WTC11 (cell line): Measurements from ENCODE around the gene NFATC1. TPM values are rescaled to one million over a fixed set of nuclear protein-coding genes. Genes with fewer than 3 reads are reported as not detected.

ENCODE experiments used
- ATAC-seq: fragments of 200-7000 bp; cut with Tn5 transposase; 2 replicates; pipeline ENCODE4 v1.10.0; 2021; ENCODE audit warnings: mild to moderate bottlenecking, moderate library complexity
- CTCF ChIA-PET: fragments of 300-600 bp; sonication (Branson Sonifier 250); formaldehyde crosslinking; loops from one replicate; lab custom pipeline; 2021; ENCODE audit warnings: antibody characterized with exemption; lab: Charles Lee
- POLR2A ChIA-PET: fragments of 350-600 bp; sonication (Branson Sonifier 250); formaldehyde crosslinking; loops from one replicate; lab custom pipeline; 2021; ENCODE audit warnings: antibody characterized with exemption; lab: Charles Lee
- DNase-seq: peaks from one replicate; pipeline ENCODE4 v3.0.0; 2021; ENCODE audit warnings: low spot score
- H3K27ac Mint-ChIP-seq: 2 replicates; pipeline ENCODE4 v1.8.0; 2021; ENCODE audit warnings: mixed read lengths
- H3K27me3 Mint-ChIP-seq: 2 replicates; pipeline ENCODE4 v1.8.0; 2021; ENCODE audit warnings: low read depth, mild to moderate bottlenecking, moderate library complexity, mixed read lengths
- H3K36me3 Mint-ChIP-seq: 2 replicates; pipeline ENCODE4 v1.8.0; 2021; ENCODE audit warnings: mixed read lengths
- H3K4me1 Mint-ChIP-seq: 2 replicates; pipeline ENCODE4 v1.8.0; 2022; ENCODE audit warnings: mixed read lengths
- H3K4me3 Mint-ChIP-seq: 2 replicates; pipeline ENCODE4 v1.8.0; 2021; ENCODE audit warnings: mild to moderate bottlenecking, moderate library complexity, mixed read lengths
- H3K9me3 Mint-ChIP-seq: 2 replicates; pipeline ENCODE4 v1.8.0; 2021; ENCODE audit warnings: mixed read lengths
- CBFB ChIP-seq: sonication (generic); formaldehyde crosslinking; IDR thresholded peaks from 2 replicates; pipeline ENCODE4 v1.8.1; 2022; ENCODE audit warnings: mild to moderate bottlenecking, low read depth, missing genetic modification reagents
- CREB1 ChIP-seq: sonication (generic); formaldehyde crosslinking; IDR thresholded peaks from 2 replicates; pipeline ENCODE4 v1.8.0; 2023; ENCODE audit warnings: mild to moderate bottlenecking, missing genetic modification reagents
- MAX ChIP-seq: sonication (generic); formaldehyde crosslinking; IDR thresholded peaks from 2 replicates; pipeline ENCODE4 v1.8.0; 2022; ENCODE audit warnings: mild to moderate bottlenecking, missing genetic modification reagents
- MXD4 ChIP-seq: fragments of 250-450 bp; sonication (Bioruptor Pico); IDR thresholded peaks from 2 replicates; pipeline ENCODE4 v1.8.0; 2021; ENCODE audit warnings: mild to moderate bottlenecking, moderate library complexity, borderline replicate concordance
- OVOL2 ChIP-seq: fragments of 250-450 bp; sonication (Bioruptor Pico); IDR thresholded peaks from 2 replicates; pipeline ENCODE4 v1.9.0; 2021; ENCODE audit warnings: mild to moderate bottlenecking, borderline replicate concordance
- PRDM15 ChIP-seq: sonication (generic); formaldehyde crosslinking; IDR thresholded peaks from 2 replicates; pipeline ENCODE4 v1.8.0; 2022; ENCODE audit warnings: missing genetic modification reagents
- PRRX2 ChIP-seq: fragments of 250-450 bp; sonication (Bioruptor Pico); IDR thresholded peaks from 2 replicates; pipeline ENCODE4 v1.8.0; 2021; ENCODE audit warnings: mild to moderate bottlenecking
- RELA ChIP-seq: sonication (generic); formaldehyde crosslinking; IDR thresholded peaks from 2 replicates; pipeline ENCODE4 v1.8.1; 2022; ENCODE audit warnings: missing genetic modification reagents, mild to moderate bottlenecking, borderline replicate concordance
- TEAD1 ChIP-seq: sonication (generic); formaldehyde crosslinking; IDR thresholded peaks from 2 replicates; pipeline ENCODE4 v1.8.0; 2022; ENCODE audit warnings: mild to moderate bottlenecking, missing genetic modification reagents
- TEAD4 ChIP-seq: sonication (generic); formaldehyde crosslinking; IDR thresholded peaks from 2 replicates; pipeline ENCODE4 v1.8.0; 2022; ENCODE audit warnings: mild to moderate bottlenecking, missing genetic modification reagents
- ZNF121 ChIP-seq: sonication (generic); formaldehyde crosslinking; IDR thresholded peaks from 2 replicates; pipeline ENCODE4 v1.8.0; 2023; ENCODE audit warnings: missing genetic modification reagents
- ZNF532 ChIP-seq: fragments of 250-450 bp; sonication (Bioruptor Pico); IDR thresholded peaks from 2 replicates; pipeline ENCODE4 v1.9.0; 2021; ENCODE audit warnings: mild to moderate bottlenecking, borderline replicate concordance
- ZSCAN18 ChIP-seq: fragments of 250-450 bp; sonication (Bioruptor Pico); IDR thresholded peaks from 2 replicates; pipeline ENCODE4 v2.1.2; 2022; ENCODE audit warnings: mild to moderate bottlenecking, moderate library complexity
- total RNA-seq: library from RNA; stranded (reverse); gene quantifications from 3 replicates; pipeline ENCODE4 v1.2.3, GENCODE V29; 2021
- TF ChIP-seq, protein P1 (sequence below): fragments of 250-450 bp; sonication (Bioruptor Pico); IDR thresholded peaks from 2 replicates; pipeline ENCODE4 v1.9.0; 2021; ENCODE audit warnings: mild to moderate bottlenecking
- TF ChIP-seq, protein P2 (sequence below): sonication (generic); formaldehyde crosslinking; IDR thresholded peaks from 2 replicates; pipeline ENCODE4 v1.8.1; 2022; ENCODE audit warnings: low read depth, missing genetic modification reagents, borderline replicate concordance

Gene NFATC1
- total RNA-seq, 1 experiment from 2014 or later, result 20.2 TPM

- ATAC-seq (no peak), DNase-seq (no peak)
- POLR2A ChIA-PET, result no interaction called here
- peaks cover 3% of the 10 kb centered on the region for H3K36me3 Mint-ChIP-seq
- no peaks in the 10 kb centered on the region for H3K4me1 Mint-ChIP-seq
- H3K4me3 Mint-ChIP-seq, result no peak overlapping the region
- CTCF ChIA-PET, result no interaction called here
- TF ChIP-seq OVOL2 (CRISPR knock-in tag) (no peak), TEAD4 (CRISPR knock-in tag) (no peak)
- no peak overlapping the region for H3K27ac Mint-ChIP-seq
- H3K9me3 Mint-ChIP-seq, result no peaks in the 10 kb centered on the region
- no peaks in the 10 kb centered on the region for H3K27me3 Mint-ChIP-seq
These were observed 123.0 kb downstream of the NFATC1 start for GRCh38 chr18:79518683-79519128.

DNA sequence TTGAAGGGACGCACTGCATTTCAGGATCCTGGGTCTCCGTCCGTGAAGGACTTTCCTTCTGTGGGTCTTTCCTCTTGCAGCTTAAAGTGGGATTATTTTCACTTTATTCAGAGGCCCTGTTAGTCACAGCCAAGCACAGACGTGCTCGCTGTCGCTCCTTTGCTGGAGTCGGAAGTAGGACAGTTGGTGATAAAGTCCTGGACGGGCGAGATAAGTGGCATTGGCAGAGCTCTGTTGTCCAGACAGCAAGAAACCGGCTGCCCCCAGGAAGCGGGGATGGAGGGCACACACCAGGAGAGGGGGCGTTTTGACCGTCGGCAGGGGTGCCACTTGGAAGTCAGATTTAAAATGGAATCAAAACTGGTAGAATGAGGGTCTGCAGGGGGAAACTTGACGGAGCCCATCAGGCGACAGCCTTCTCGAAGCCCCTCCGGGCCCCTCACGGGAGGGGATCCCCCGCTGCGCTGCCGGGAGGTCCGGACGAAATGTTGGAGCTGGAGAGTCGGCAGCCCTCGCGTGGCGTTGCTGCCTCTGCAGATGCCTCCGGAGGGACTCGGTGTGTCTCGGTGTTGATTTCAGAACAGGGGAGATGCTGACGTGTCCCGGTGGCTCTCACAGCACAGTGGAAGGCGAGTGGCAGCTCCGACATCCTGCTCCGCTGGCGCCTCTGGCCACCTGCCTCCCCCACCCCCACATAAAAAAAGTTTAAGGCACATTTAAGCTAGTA is 124.2 kb downstream of the NFATC1 start:
- H3K36me3 Mint-ChIP-seq, result peaks cover 3% of the 10 kb centered on the region
- peak overlapping the region; percentile 47 for H3K27ac Mint-ChIP-seq
- ATAC-seq (no peak; the same call in 1 of the 2 replicates), DNase-seq (no peak)
- H3K4me1 Mint-ChIP-seq, result no peaks in the 10 kb centered on the region
- no peak for TF ChIP-seq RELA (CRISPR knock-in tag)
- TF ChIP-seq ZNF121 (CRISPR knock-in tag), result 0 out of 2 replicates have a peak, but pooled peaks have one; percentile 13
- TF ChIP-seq ZNF532 (CRISPR knock-in tag), result no peak
- no peak for TF ChIP-seq PRDM15 (CRISPR knock-in tag)
- no peak for TF ChIP-seq CBFB (CRISPR knock-in tag)
- H3K9me3 Mint-ChIP-seq, result no peaks in the 10 kb centered on the region
- H3K4me3 Mint-ChIP-seq, result no peak overlapping the region
- ChIA-PET POLR2A (no interaction called here), CTCF (interaction anchor here (0.6 kb wide), 2 partner anchors 70 to 545 kb away, joined by 3 read pairs; no protein-coding TSS in a partner anchor)
- H3K27me3 Mint-ChIP-seq, result no peaks in the 10 kb centered on the region

- peaks cover 3% of the 10 kb centered on the region for H3K36me3 Mint-ChIP-seq
- CTCF ChIA-PET, result no interaction called here
- no peak for TF ChIP-seq TEAD1 (CRISPR knock-in tag)
- no peak for TF ChIP-seq CREB1
- no peak for TF ChIP-seq MXD4
- TF ChIP-seq, protein P1, sequence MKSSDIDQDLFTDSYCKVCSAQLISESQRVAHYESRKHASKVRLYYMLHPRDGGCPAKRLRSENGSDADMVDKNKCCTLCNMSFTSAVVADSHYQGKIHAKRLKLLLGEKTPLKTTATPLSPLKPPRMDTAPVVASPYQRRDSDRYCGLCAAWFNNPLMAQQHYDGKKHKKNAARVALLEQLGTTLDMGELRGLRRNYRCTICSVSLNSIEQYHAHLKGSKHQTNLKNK, result no peak
- no peak for TF ChIP-seq ZSCAN18 (CRISPR knock-in tag)
- no peak for TF ChIP-seq PRRX2 (CRISPR knock-in tag)
- no peak for TF ChIP-seq MAX (CRISPR knock-in tag)
- TF ChIP-seq, protein P2, sequence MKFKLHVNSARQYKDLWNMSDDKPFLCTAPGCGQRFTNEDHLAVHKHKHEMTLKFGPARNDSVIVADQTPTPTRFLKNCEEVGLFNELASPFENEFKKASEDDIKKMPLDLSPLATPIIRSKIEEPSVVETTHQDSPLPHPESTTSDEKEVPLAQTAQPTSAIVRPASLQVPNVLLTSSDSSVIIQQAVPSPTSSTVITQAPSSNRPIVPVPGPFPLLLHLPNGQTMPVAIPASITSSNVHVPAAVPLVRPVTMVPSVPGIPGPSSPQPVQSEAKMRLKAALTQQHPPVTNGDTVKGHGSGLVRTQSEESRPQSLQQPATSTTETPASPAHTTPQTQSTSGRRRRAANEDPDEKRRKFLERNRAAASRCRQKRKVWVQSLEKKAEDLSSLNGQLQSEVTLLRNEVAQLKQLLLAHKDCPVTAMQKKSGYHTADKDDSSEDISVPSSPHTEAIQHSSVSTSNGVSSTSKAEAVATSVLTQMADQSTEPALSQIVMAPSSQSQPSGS (CRISPR knock-in tag), result no peak
- ATAC-seq (no peak), DNase-seq (no peak)
- no peaks in the 10 kb centered on the region for H3K27me3 Mint-ChIP-seq
- no peak overlapping the region for H3K4me3 Mint-ChIP-seq
- no peaks in the 10 kb centered on the region for H3K9me3 Mint-ChIP-seq
- POLR2A ChIA-PET, result no interaction called here
- H3K4me1 Mint-ChIP-seq, result peaks cover 3% of the 10 kb centered on the region; the same call in 1 of the 2 replicates
- no peak overlapping the region for H3K27ac Mint-ChIP-seq
These were observed 125.0 kb downstream of the NFATC1 start for GRCh38 chr18:79520478-79521390.
